PC-9 (cell line): ENCODE results near the gene THAP11.

Experiments
- EZH2 ChIP-seq: fragments of 200-600 bp; sonication (generic); IDR thresholded peaks from 2 replicates; pipeline ENCODE4 v1.8.0; 2017; ENCODE audit warnings: antibody characterized with exemption, low read depth
- TF ChIP-seq, protein P1 (sequence below): fragments of 200-600 bp; sonication (generic); conservative IDR thresholded peaks from 2 replicates; pipeline ENCODE4 v1.6.1; 2017; ENCODE audit warnings: mixed run types, antibody characterized with exemption, mild to moderate bottlenecking, moderate library complexity

DNA sequence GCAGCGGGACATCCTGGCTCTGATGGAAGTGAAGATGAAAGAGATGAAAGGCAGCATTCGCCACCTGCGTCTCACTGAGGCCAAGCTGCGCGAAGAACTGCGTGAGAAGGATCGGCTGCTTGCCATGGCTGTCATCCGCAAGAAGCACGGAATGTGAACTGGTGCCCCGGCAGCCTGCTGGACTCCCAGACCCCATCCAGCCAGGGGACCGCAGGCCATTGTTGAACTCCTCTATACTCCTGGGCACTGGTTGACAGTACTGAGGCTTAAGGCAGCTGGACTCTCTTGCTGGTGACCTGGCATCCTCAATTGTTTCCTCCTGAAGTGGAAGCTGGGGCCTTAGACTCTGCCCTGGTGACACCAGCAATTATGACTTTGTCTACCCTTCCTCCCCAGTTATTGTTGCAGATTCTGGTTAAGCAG, 1.2 kb downstream of the THAP11 start:
- TF ChIP-seq, protein P1, sequence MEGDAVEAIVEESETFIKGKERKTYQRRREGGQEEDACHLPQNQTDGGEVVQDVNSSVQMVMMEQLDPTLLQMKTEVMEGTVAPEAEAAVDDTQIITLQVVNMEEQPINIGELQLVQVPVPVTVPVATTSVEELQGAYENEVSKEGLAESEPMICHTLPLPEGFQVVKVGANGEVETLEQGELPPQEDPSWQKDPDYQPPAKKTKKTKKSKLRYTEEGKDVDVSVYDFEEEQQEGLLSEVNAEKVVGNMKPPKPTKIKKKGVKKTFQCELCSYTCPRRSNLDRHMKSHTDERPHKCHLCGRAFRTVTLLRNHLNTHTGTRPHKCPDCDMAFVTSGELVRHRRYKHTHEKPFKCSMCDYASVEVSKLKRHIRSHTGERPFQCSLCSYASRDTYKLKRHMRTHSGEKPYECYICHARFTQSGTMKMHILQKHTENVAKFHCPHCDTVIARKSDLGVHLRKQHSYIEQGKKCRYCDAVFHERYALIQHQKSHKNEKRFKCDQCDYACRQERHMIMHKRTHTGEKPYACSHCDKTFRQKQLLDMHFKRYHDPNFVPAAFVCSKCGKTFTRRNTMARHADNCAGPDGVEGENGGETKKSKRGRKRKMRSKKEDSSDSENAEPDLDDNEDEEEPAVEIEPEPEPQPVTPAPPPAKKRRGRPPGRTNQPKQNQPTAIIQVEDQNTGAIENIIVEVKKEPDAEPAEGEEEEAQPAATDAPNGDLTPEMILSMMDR, result no peak
- no peak for TF ChIP-seq EZH2
